SK-N-SH treated with all-trans-retinoic acid at 6 μM for 48 hours (cell line): ENCODE results near the gene A3GALT2.

Experiments used
- ATAC-seq: fragments of 200-7000 bp; cut with Tn5 transposase; 3 replicates; pipeline ENCODE4 v1.9.1; 2020; ENCODE audit warnings: mild to moderate bottlenecking, moderate library complexity
- ARNTL ChIP-seq: fragments of 450-650 bp; formaldehyde crosslinking; IDR thresholded peaks from 2 replicates; pipeline ENCODE4 v1.5.0; 2020; ENCODE audit warnings: low read depth, mild to moderate bottlenecking, moderate library complexity, borderline replicate concordance
- BACH2 ChIP-seq: fragments of 250-450 bp; sonication (Bioruptor Pico); IDR thresholded peaks from 2 replicates; pipeline ENCODE4 v1.9.0; 2021; ENCODE audit warnings: mild to moderate bottlenecking, borderline replicate concordance
- CREB5 ChIP-seq: fragments of 250-450 bp; sonication (Bioruptor Pico); IDR thresholded peaks from 2 replicates; pipeline ENCODE4 v1.5.1; 2020; ENCODE audit warnings: low read depth, mild to moderate bottlenecking, moderate library complexity
- CSDC2 ChIP-seq: fragments of 250-450 bp; sonication (Bioruptor Pico); IDR thresholded peaks from 2 replicates; pipeline ENCODE4 v1.5.0; 2020; ENCODE audit warnings: mild to moderate bottlenecking, moderate library complexity
- ESRRG ChIP-seq: fragments of 250-450 bp; sonication (Bioruptor Pico); IDR thresholded peaks from 2 replicates; pipeline ENCODE4 v1.6.1; 2021; ENCODE audit warnings: mild to moderate bottlenecking
- GLIS3 ChIP-seq: fragments of 250-450 bp; sonication (Bioruptor Pico); IDR thresholded peaks from 2 replicates; pipeline ENCODE4 v1.5.0; 2020; ENCODE audit warnings: mild to moderate bottlenecking, moderate library complexity
- ISL1 ChIP-seq: fragments of 250-450 bp; sonication (Bioruptor Pico); IDR thresholded peaks from 2 replicates; pipeline ENCODE4 v2.1.2; 2022; ENCODE audit warnings: mild to moderate bottlenecking, moderate library complexity
- OSR1 ChIP-seq: fragments of 250-450 bp; sonication (Bioruptor Pico); IDR thresholded peaks from 2 replicates; pipeline ENCODE4 v1.8.0; 2022; ENCODE audit warnings: moderate library complexity, mild to moderate bottlenecking, inconsistent platforms
- PATZ1 ChIP-seq: fragments of 250-450 bp; sonication (Bioruptor Pico); IDR thresholded peaks from 2 replicates; pipeline ENCODE4 v1.8.0; 2020; ENCODE audit warnings: mild to moderate bottlenecking, moderate library complexity, borderline replicate concordance
- POU6F1 ChIP-seq: fragments of 250-450 bp; sonication (Bioruptor Pico); IDR thresholded peaks from 2 replicates; pipeline ENCODE4 v1.8.0; 2021; ENCODE audit warnings: low read depth, mild to moderate bottlenecking, moderate library complexity, borderline replicate concordance
- PPARA ChIP-seq: fragments of 250-450 bp; sonication (Bioruptor Pico); IDR thresholded peaks from 2 replicates; pipeline ENCODE4 v1.5.0; 2020; ENCODE audit warnings: mild to moderate bottlenecking, borderline replicate concordance
- RARB ChIP-seq: fragments of 250-450 bp; sonication (Bioruptor Pico); IDR thresholded peaks from 2 replicates; pipeline ENCODE4 v1.8.0; 2021; ENCODE audit warnings: mild to moderate bottlenecking, moderate library complexity
- SNAI2 ChIP-seq: fragments of 250-450 bp; sonication (Bioruptor Pico); IDR thresholded peaks from 2 replicates; pipeline ENCODE4 v1.5.0; 2020; ENCODE audit warnings: mild to moderate bottlenecking, moderate library complexity
- TCF4 ChIP-seq: fragments of 250-450 bp; sonication (Bioruptor Pico); IDR thresholded peaks from 2 replicates; pipeline ENCODE4 v1.8.0; 2021; ENCODE audit warnings: mild to moderate bottlenecking, moderate library complexity, borderline replicate concordance
- TOX ChIP-seq: fragments of 250-450 bp; sonication (Bioruptor Pico); IDR thresholded peaks from 2 replicates; pipeline ENCODE4 v1.8.0; 2021; ENCODE audit warnings: mild to moderate bottlenecking, moderate library complexity, borderline replicate concordance
- ZC3H10 ChIP-seq: fragments of 250-450 bp; sonication (Bioruptor Pico); IDR thresholded peaks from 2 replicates; pipeline ENCODE4 v1.5.1; 2021; ENCODE audit warnings: mild to moderate bottlenecking, moderate library complexity
- ZFP30 ChIP-seq: fragments of 450-650 bp; formaldehyde crosslinking; IDR thresholded peaks from 2 replicates; pipeline ENCODE4 v1.5.0; 2022; ENCODE audit warnings: mild to moderate bottlenecking, moderate library complexity
- ZNF565 ChIP-seq: fragments of 450-650 bp; formaldehyde crosslinking; conservative IDR thresholded peaks from 2 replicates; pipeline ENCODE4 v1.5.0; 2020; ENCODE audit warnings: low read depth, mild to moderate bottlenecking, moderate library complexity
- ZNF70 ChIP-seq: fragments of 450-650 bp; formaldehyde crosslinking; IDR thresholded peaks from 2 replicates; pipeline ENCODE4 v1.5.0; 2020; ENCODE audit warnings: mild to moderate bottlenecking, moderate library complexity
- ZNF8 ChIP-seq: fragments of 450-650 bp; formaldehyde crosslinking; IDR thresholded peaks from 2 replicates; pipeline ENCODE4 v1.5.0; 2020; ENCODE audit warnings: mild to moderate bottlenecking, moderate library complexity

Gene A3GALT2

GRCh38 chr1:33268927-33269610 lies 51.8 kb downstream of the A3GALT2 start (continued):
- TF ChIP-seq PPARA (no peak), ZNF70 (CRISPR knock-in tag) (no peak), ISL1 (CRISPR knock-in tag) (no peak), RARB (CRISPR knock-in tag) (no peak), ARNTL (CRISPR knock-in tag) (no peak), PATZ1 (no peak), TCF4 (no peak), ZNF565 (CRISPR knock-in tag) (no peak), OSR1 (no peak), ZFP30 (CRISPR knock-in tag) (no peak), ESRRG (CRISPR knock-in tag) (no peak)

GRCh38 chr1:33268457-33268856 lies 52.4 kb downstream of the A3GALT2 start:
- TF ChIP-seq OSR1 (no peak), SNAI2 (CRISPR knock-in tag) (no peak), ISL1 (CRISPR knock-in tag) (no peak), ESRRG (CRISPR knock-in tag) (no peak), PATZ1 (no peak), ARNTL (CRISPR knock-in tag) (no peak), ZFP30 (CRISPR knock-in tag) (no peak), CSDC2 (CRISPR knock-in tag) (no peak), TCF4 (no peak), ZNF565 (CRISPR knock-in tag) (no peak)
- TF ChIP-seq, all 23 proteins: peak for 0
- ATAC-seq = no peak

- ATAC-seq = no peak
- TF ChIP-seq ZNF8 (CRISPR knock-in tag) (no peak), TCF4 (no peak), GLIS3 (CRISPR knock-in tag) (no peak), ZNF70 (CRISPR knock-in tag) (no peak), ZFP30 (CRISPR knock-in tag) (no peak), BACH2 (CRISPR knock-in tag) (no peak), CREB5 (CRISPR knock-in tag) (no peak), PATZ1 (no peak), ESRRG (CRISPR knock-in tag) (no peak), OSR1 (no peak), TOX (CRISPR knock-in tag) (no peak), ARNTL (CRISPR knock-in tag) (no peak), SNAI2 (CRISPR knock-in tag) (no peak), CSDC2 (CRISPR knock-in tag) (no peak), PPARA (no peak), ZC3H10 (CRISPR knock-in tag) (no peak)
- TF ChIP-seq, all 23 proteins: peak for 0
Observed at GRCh38 chr1:33267468-33268205, 53.3 kb downstream of the A3GALT2 start.

- no peak for TF ChIP-seq ZNF565 (CRISPR knock-in tag)
- TF ChIP-seq PATZ1 = no peak
- no peak for TF ChIP-seq CREB5 (CRISPR knock-in tag)
- no peak for TF ChIP-seq ZNF70 (CRISPR knock-in tag)
- no peak for TF ChIP-seq POU6F1 (CRISPR knock-in tag)
- no peak for TF ChIP-seq SNAI2 (CRISPR knock-in tag)
- no peak for TF ChIP-seq ARNTL (CRISPR knock-in tag)
- TF ChIP-seq BACH2 (CRISPR knock-in tag) = no peak
- no peak for TF ChIP-seq CSDC2 (CRISPR knock-in tag)
- TF ChIP-seq RARB (CRISPR knock-in tag) = no peak
- ATAC-seq = no peak
Observed at GRCh38 chr1:33266766-33267165, 54.1 kb downstream of the A3GALT2 start.
